H1 (cell line): ENCODE data around the gene MMAA. TPM values are rescaled to one million over a fixed set of nuclear protein-coding genes. Genes with fewer than 3 reads are reported as not detected.

Experiments used
- CTCF ChIA-PET: fragments of 300-600 bp; sonication (Branson Sonifier 250); formaldehyde crosslinking; loops from one replicate; lab custom pipeline; 2021; ENCODE audit not compliant: partially characterized antibody; lab: Charles Lee
- POLR2A ChIA-PET: fragments of 300-600 bp; sonication (Branson Sonifier 250); formaldehyde crosslinking; loops from one replicate; lab custom pipeline; 2021; ENCODE audit warnings: inconsistent platforms; ENCODE audit not compliant: partially characterized antibody; lab: Charles Lee
- DNase-seq, 2 experiments: peaks; one replicate each; pipeline versions ENCODE4 v3.0.0 to v3.0.0-alpha.2; 2010 to 2022; ENCODE audit warnings: low spot score in 2 of 2, low read depth in 1 of 2, mixed read lengths in 1 of 2
- FAIRE-seq: peaks from 2 replicates; lab custom pipeline; 2011; peaks lifted over from hg19 to GRCh38; lab: Jason Lieb, UNC
- H2AFZ ChIP-seq: 2 replicates; pipeline ENCODE4 v1.8.1; 2012; ENCODE audit warnings: low read length, inconsistent platforms
- H2AK5ac ChIP-seq: 2 replicates; pipeline ENCODE4 v1.6.1; 2013; ENCODE audit warnings: low read depth, low read length
- H2BK120ac ChIP-seq: replicated peaks from 2 replicates; pipeline ENCODE3; 2013; ENCODE audit warnings: low read depth, low read length, inconsistent platforms
- H2BK12ac ChIP-seq: 2 replicates; pipeline ENCODE4 v1.6.1; 2013; ENCODE audit warnings: low read depth, low read length
- H2BK15ac ChIP-seq: 2 replicates; pipeline ENCODE4 v1.6.1; 2013; ENCODE audit warnings: low read length
- H2BK20ac ChIP-seq: 2 replicates; pipeline ENCODE4 v1.6.1; 2013; ENCODE audit warnings: low read length
- H2BK5ac ChIP-seq: 2 replicates; pipeline ENCODE4 v1.6.1; 2013; ENCODE audit warnings: low read depth, low read length
- H3K14ac ChIP-seq: 2 replicates; pipeline ENCODE4 v1.6.1; 2013; ENCODE audit warnings: inconsistent platforms; ENCODE audit not compliant: insufficient read length
- H3K18ac ChIP-seq: 2 replicates; pipeline ENCODE4 v1.6.1; 2013; ENCODE audit warnings: low read length; ENCODE audit errors: extremely low read depth
- H3K23ac ChIP-seq: 2 replicates; pipeline ENCODE4 v1.6.1; 2013; ENCODE audit warnings: inconsistent platforms; ENCODE audit not compliant: insufficient read length
- H3K23me2 ChIP-seq: 2 replicates; pipeline ENCODE4 v1.6.1; 2013; ENCODE audit warnings: low read depth, low read length
- H3K27ac ChIP-seq: 2 replicates; pipeline ENCODE4 v1.6.1; 2011; ENCODE audit warnings: low read depth, low read length, inconsistent platforms
- H3K27me3 ChIP-seq, 4 experiments: replicated peaks in 1 of 4; 1 replicate in 1 of 4; 2 replicates in 3 of 4; pipeline versions ENCODE4 v1.6.1 to v1.8.1; 2011 to 2013; ENCODE audit warnings: low read length in 3 of 4, mild to moderate bottlenecking in 3 of 4, inconsistent platforms in 2 of 4, mixed read lengths in 2 of 4, moderate library complexity in 1 of 4; ENCODE audit not compliant: control insufficient read depth in 3 of 4, insufficient read depth in 3 of 4; ENCODE audit errors: extremely low read depth in 1 of 4
- H3K36me3 ChIP-seq, 4 experiments: 2 replicates each; pipeline versions ENCODE4 v1.6.1 to v1.8.1; 2011 to 2013; ENCODE audit warnings: mild to moderate bottlenecking in 4 of 4, low read length in 3 of 4, moderate library complexity in 2 of 4, control low read depth in 1 of 4, inconsistent platforms in 1 of 4; ENCODE audit not compliant: insufficient read depth in 4 of 4, control insufficient read depth in 2 of 4
- H3K4ac ChIP-seq: replicated peaks from 2 replicates; pipeline ENCODE3; 2013; ENCODE audit warnings: low read length, low read depth, mixed read lengths, inconsistent platforms; ENCODE audit not compliant: insufficient read length
- H3K4me1 ChIP-seq, 4 experiments: replicated peaks in 1 of 4; 1 replicate in 1 of 4; 2 replicates in 3 of 4; pipeline versions ENCODE4 v1.6.1 to v1.8.1; 2011 to 2013; ENCODE audit warnings: low read length in 3 of 4, inconsistent platforms in 2 of 4, mixed read lengths in 1 of 4; ENCODE audit not compliant: insufficient read depth in 4 of 4, control insufficient read depth in 3 of 4
- H3K4me2 ChIP-seq, 2 experiments: 2 replicates each; pipeline versions ENCODE4 v1.6.1 to v1.8.1; 2011 to 2013; ENCODE audit warnings: low read depth in 2 of 2, low read length in 2 of 2, control low read depth in 1 of 2, inconsistent platforms in 1 of 2, mild to moderate bottlenecking in 1 of 2; ENCODE audit not compliant: insufficient read depth in 1 of 2
- H3K4me3 ChIP-seq, 4 experiments: fragments of 200-600, 300-600 bp in 1 of 4; sonication (generic), shearing (Covaris generic), sonication (Bioruptor Twin) in 1 of 4; 2 replicates each; pipeline versions ENCODE4 v1.5.1 to v1.8.1; 2011 to 2016; ENCODE audit warnings: low read length in 4 of 4, low read depth in 3 of 4, control low read depth in 2 of 4, inconsistent platforms in 2 of 4, mild to moderate bottlenecking in 2 of 4, mixed read lengths in 1 of 4, moderate library complexity in 1 of 4; ENCODE audit not compliant: insufficient read depth in 2 of 4; ENCODE audit errors: extremely low read depth in 1 of 4
- H3K56ac ChIP-seq: replicated peaks from 2 replicates; pipeline ENCODE3; 2013; ENCODE audit warnings: low read depth, mild to moderate bottlenecking, mixed read lengths, low read length, inconsistent platforms; ENCODE audit not compliant: insufficient read length
- H3K79me1 ChIP-seq: 2 replicates; pipeline ENCODE4 v1.6.1; 2013; ENCODE audit warnings: low read depth, low read length, control low read depth
- H3K79me2 ChIP-seq, 2 experiments: 2 replicates each; pipeline versions ENCODE4 v1.6.1 to v1.8.1; 2012 to 2013; ENCODE audit warnings: low read length in 2 of 2, mild to moderate bottlenecking in 2 of 2, inconsistent platforms in 1 of 2; ENCODE audit not compliant: insufficient read depth in 2 of 2, control insufficient read depth in 1 of 2
- H3K9ac ChIP-seq, 4 experiments: replicated peaks in 1 of 4; 1 replicate in 1 of 4; 2 replicates in 3 of 4; pipeline versions ENCODE4 v1.6.1 to v1.8.1; 2011 to 2013; ENCODE audit warnings: low read depth in 3 of 4, low read length in 3 of 4, control low read depth in 2 of 4, mild to moderate bottlenecking in 2 of 4, moderate library complexity in 2 of 4, inconsistent platforms in 1 of 4; ENCODE audit errors: extremely low read depth in 1 of 4
- H3K9me3 ChIP-seq, 2 experiments: 2 replicates each; pipeline versions ENCODE4 v1.6.1 to v1.8.1; 2012 to 2013; ENCODE audit warnings: mild to moderate bottlenecking in 2 of 2, moderate library complexity in 2 of 2, control low read depth in 1 of 2, inconsistent platforms in 1 of 2, low read depth in 1 of 2, low read length in 1 of 2, mixed read lengths in 1 of 2; ENCODE audit not compliant: insufficient read depth in 2 of 2
- H4K20me1 ChIP-seq, 2 experiments: replicated peaks in 1 of 2; 2 replicates each; pipeline versions ENCODE3 to v1.8.1; 2011 to 2013; ENCODE audit warnings: inconsistent platforms in 2 of 2, low read length in 2 of 2, mild to moderate bottlenecking in 1 of 2; ENCODE audit not compliant: insufficient read depth in 2 of 2, control insufficient read depth in 1 of 2
- H4K5ac ChIP-seq: 2 replicates; pipeline ENCODE4 v1.6.1; 2013; ENCODE audit warnings: low read length, low read depth, mixed read lengths, inconsistent platforms; ENCODE audit not compliant: insufficient read length
- H4K8ac ChIP-seq: 2 replicates; pipeline ENCODE4 v1.8.0; 2013; ENCODE audit warnings: mild to moderate bottlenecking, moderate library complexity, low read length, inconsistent platforms; ENCODE audit not compliant: insufficient read depth; ENCODE audit errors: extremely low read depth
- H4K91ac ChIP-seq: replicated peaks from 2 replicates; pipeline ENCODE3; 2013; ENCODE audit warnings: low read length, mixed read lengths, inconsistent platforms; ENCODE audit not compliant: insufficient read length
- ASH2L ChIP-seq: fragments of 200-600, 300-600 bp; sonication (generic); IDR thresholded peaks from one replicate; pipeline ENCODE4 v1.7.1; 2017; ENCODE audit warnings: low read length
- EZH2 ChIP-seq: fragments of 200-600 bp; sonication (generic); IDR thresholded peaks from 2 replicates; pipeline ENCODE4 v1.7.1; 2012; ENCODE audit warnings: low read depth, mild to moderate bottlenecking, moderate library complexity, low read length, inconsistent platforms; ENCODE audit not compliant: severe bottlenecking
- FOSL1 ChIP-seq: IDR thresholded peaks from 2 replicates; pipeline ENCODE4 v1.6.1; 2011; ENCODE audit warnings: mild to moderate bottlenecking, low read depth, low read length, moderate library complexity; ENCODE audit not compliant: insufficient read depth
- RFX5 ChIP-seq: IDR thresholded peaks from 2 replicates; pipeline ENCODE4 v1.6.1; 2011; ENCODE audit warnings: low read depth, low read length, improper control_type of control experiment, borderline replicate concordance
- WGBS, 2 experiments: shearing (Covaris generic) in 1 of 2; methylation state at CpG; one replicate each; pipeline versions ENCODE4 v1.1.6 to v1.1.7; 2013 to 2015; ENCODE audit warnings: low lambda C conversion rate in 2 of 2, mixed read lengths in 2 of 2, inconsistent platforms in 1 of 2, low coverage in 1 of 2, missing lambda C conversion rate in 1 of 2; ENCODE audit not compliant: insufficient replicate concordance in 2 of 2, insufficient coverage in 1 of 2, insufficient read length in 1 of 2; ENCODE audit errors: extremely low coverage in 1 of 2, missing lambda C conversion rate in 1 of 2; 5-methylcytosine and 5-hydroxymethylcytosine counted together
- polyA plus RNA-seq, 7 experiments: library from polyadenylated mRNA; depleted of rRNA in 3 of 7; stranded (reverse) in 5 of 7; unstranded in 2 of 7; fragments of >200 nt in 5 of 7; fragments of 200-250 nt in 2 of 7; gene quantifications; 1 replicate in 5 of 7; 2 replicates in 1 of 7; 4 replicates in 1 of 7; pipeline versions ENCODE4 v1.2.1 to v1.2.3, GENCODE V29; 2011 to 2013; ENCODE audit warnings: missing spikeins in 2 of 7, mixed read lengths in 2 of 7
- total RNA-seq: library from RNA; stranded (reverse); fragmentation: NEBNext Ultra II Directional; extraction: Animal tissue kit (Norgen Biotek cat#: 25700); gene quantifications from 2 replicates; pipeline ENCODE4 v1.2.1, GENCODE V29; 2021
- TF ChIP-seq, protein P1 (sequence below): IDR thresholded peaks from 2 replicates; pipeline ENCODE4 v1.6.1; 2012; ENCODE audit warnings: inconsistent platforms

MMAA gene
- total and polyA plus RNA-seq, 2 of the 8 experiments (the other 6 are each of a cell fraction or from before 2014, with no cell fraction given), result 0.98 to 4.9 TPM

DNA sequence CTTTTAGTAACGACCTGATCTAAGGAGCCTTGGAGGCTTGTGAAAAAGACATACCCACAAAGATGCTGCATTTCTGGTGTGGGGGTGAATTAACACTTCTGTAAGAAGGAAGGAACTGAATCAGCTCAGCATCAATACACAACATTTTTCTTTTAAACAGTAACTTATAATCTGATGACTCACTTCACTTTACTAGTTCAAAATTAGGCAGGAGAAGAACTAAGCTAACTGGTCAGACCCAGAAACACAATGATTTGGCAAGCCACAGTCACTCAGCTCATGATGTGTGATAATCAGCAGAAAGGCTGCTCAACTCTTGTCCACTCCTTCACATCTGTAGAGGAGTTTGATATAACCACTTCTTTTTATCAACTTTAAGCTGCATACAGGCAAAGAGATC, 4.6 kb downstream of the MMAA start:
- POLR2A ChIA-PET, result interaction anchor here (0.8 to 1.1 kb wide), 3 partner anchors 12 to 112 kb away, joined by 3 to 4 read pairs (median 3); no protein-coding TSS in a partner anchor
- H2BK12ac ChIP-seq, result no peak overlapping the region
- WGBS, 2 experiments, result 89% methylated on average over 1 of the region's 1 CpG; no CpG with 5 or more reads in 1 of the 2 experiments
- no peak overlapping the region for H3K23ac ChIP-seq
- H3K27ac ChIP-seq, result no peak overlapping the region
- H3K79me2 ChIP-seq, result no peaks in the 10 kb centered on the region
- no peak overlapping the region for H2AK5ac ChIP-seq
- no peaks in the 10 kb centered on the region for H3K27me3 ChIP-seq
- FAIRE-seq (peak; percentile 62), DNase-seq (no peak)
- H2BK15ac ChIP-seq, result no peak overlapping the region
- CTCF ChIA-PET, result interaction anchor here (1.0 to 1.9 kb wide), 7 partner anchors 8 to 390 kb away, joined by 3 to 6 read pairs (median 3); no protein-coding TSS in a partner anchor
- peaks cover 3% of the 10 kb centered on the region for H3K23me2 ChIP-seq
- no peak overlapping the region for H3K56ac ChIP-seq
- H3K4me3 ChIP-seq, result no peak overlapping the region
- no peaks in the 10 kb centered on the region; a peak in 1 of 8 replicates for H3K36me3 ChIP-seq
- no peak overlapping the region for H3K4me2 ChIP-seq
- H2BK120ac ChIP-seq, result no peak overlapping the region
- no peak overlapping the region for H2BK5ac ChIP-seq
- H3K18ac ChIP-seq, result no peak overlapping the region
- H3K4me1 ChIP-seq, result peaks cover 0 to 7% (median 2%) of the 10 kb centered on the region in 4 experiments; a peak in 3 of 7 replicates
- H4K8ac ChIP-seq, result no peak overlapping the region
- H3K14ac ChIP-seq, result no peak overlapping the region
- H4K5ac ChIP-seq, result no peak overlapping the region
- no peaks in the 10 kb centered on the region for H4K20me1 ChIP-seq
- no peak overlapping the region for H2AFZ ChIP-seq
- H3K9ac ChIP-seq, result no peak overlapping the region
- H3K4ac ChIP-seq, result no peak overlapping the region
- H4K91ac ChIP-seq, result no peak overlapping the region
- no peaks in the 10 kb centered on the region for H3K79me1 ChIP-seq
- no peak overlapping the region for H2BK20ac ChIP-seq
- TF ChIP-seq RFX5 (no peak), FOSL1 (no peak), ASH2L (no peak), EZH2 (no peak)
- TF ChIP-seq, protein P1, sequence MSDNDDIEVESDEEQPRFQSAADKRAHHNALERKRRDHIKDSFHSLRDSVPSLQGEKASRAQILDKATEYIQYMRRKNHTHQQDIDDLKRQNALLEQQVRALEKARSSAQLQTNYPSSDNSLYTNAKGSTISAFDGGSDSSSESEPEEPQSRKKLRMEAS, result no peak
- TF ChIP-seq, all 59 proteins: peak for 0
- H3K9me3 ChIP-seq, result peaks cover 2 to 4% of the 10 kb centered on the region in 2 experiments; a peak in 2 of 4 replicates
